K562 (cell line): Measurements from ENCODE around the gene RBMS1. TPM values are rescaled to one million over a fixed set of nuclear protein-coding genes. Genes with fewer than 3 reads are reported as not detected.

ENCODE experiments used
- JUND ChIP-seq, 2 experiments: IDR thresholded peaks; 2 replicates in 1 of 2; 3 replicates in 1 of 2; pipeline ENCODE4 v1.6.1; 2011; ENCODE audit warnings: borderline replicate concordance in 2 of 2, low read depth in 2 of 2, low read length in 2 of 2, improper control_type of control experiment in 1 of 2, missing biosample characterization in 1 of 2, missing genetic modification characterization in 1 of 2, missing genetic modification reagents in 1 of 2
- RBM15 ChIP-seq: fragments of 200-400 bp; formaldehyde crosslinking; IDR thresholded peaks from 2 replicates; pipeline ENCODE4 v1.6.1; 2018; ENCODE audit warnings: mild to moderate bottlenecking, low read length, moderate library complexity; ENCODE audit not compliant: insufficient read depth
- SMARCA5 ChIP-seq: fragments of 450-650 bp; IDR thresholded peaks from 2 replicates; pipeline ENCODE4 v1.6.1; 2016
- SREBF1 ChIP-seq: fragments of 150-350 bp; IDR thresholded peaks from 2 replicates; pipeline ENCODE4 v1.6.1; 2014; ENCODE audit warnings: antibody characterized with exemption, low read depth, low read length, borderline replicate concordance
- SRSF1 ChIP-seq: fragments of 200-400 bp; formaldehyde crosslinking; IDR thresholded peaks from 2 replicates; pipeline ENCODE4 v1.6.1; 2017; ENCODE audit warnings: mild to moderate bottlenecking, low read depth, low read length, moderate library complexity
- STAT5B ChIP-seq: fragments of 250-450 bp; sonication (Bioruptor Pico); IDR thresholded peaks from 2 replicates; pipeline ENCODE4 v1.8.0; 2021; ENCODE audit warnings: mild to moderate bottlenecking, inconsistent platforms
- THRAP3 ChIP-seq: fragments of 450-650 bp; IDR thresholded peaks from 2 replicates; pipeline ENCODE4 v1.6.1; 2016; ENCODE audit warnings: mild to moderate bottlenecking, inconsistent platforms, borderline replicate concordance
- ZNF165 ChIP-seq: fragments of 250-450 bp; sonication (Bioruptor Pico); IDR thresholded peaks from 2 replicates; pipeline ENCODE4 v1.4.0; 2020; ENCODE audit warnings: borderline replicate concordance
- ZNF316 ChIP-seq: fragments of 450-650 bp; IDR thresholded peaks from 2 replicates; pipeline ENCODE4 v1.6.1; 2016
- polyA plus RNA-seq, 8 experiments: library from polyadenylated mRNA; depleted of rRNA in 4 of 8; stranded (reverse) in 5 of 8; unstranded in 3 of 8; fragments of >200 nt; fragmentation: Nextera tagmentation in 2 of 8; fragmentation: Illumina TruSeq in 1 of 8; extraction: Ambion mirVana in 2 of 8; extraction: Trizol in 1 of 8; gene quantifications; 2 replicates each; pipeline versions ENCODE4 v1.2.1 to v1.2.3, GENCODE V29; 2011 to 2014; ENCODE audit warnings: inconsistent platforms in 1 of 8, missing spikeins in 1 of 8
- total RNA-seq, 7 experiments: library from RNA; depleted of rRNA in 6 of 7; stranded (reverse); fragments of >200 nt in 6 of 7; fragmentation: Illumina TruSeq in 2 of 7; extraction: Trizol in 2 of 7; gene quantifications; 2 replicates each; pipeline versions ENCODE4 v1.2.1 to v1.2.3, GENCODE V29; 2011 to 2021; ENCODE audit warnings: low replicate concordance in 1 of 7
- TF ChIP-seq, protein P1 (sequence below): fragments of 250-450 bp; sonication (Bioruptor Pico); IDR thresholded peaks from 2 replicates; pipeline ENCODE4 v1.4.0; 2020; ENCODE audit warnings: mild to moderate bottlenecking, moderate library complexity
- TF ChIP-seq, protein P2 (sequence below): fragments of 450-650 bp; conservative IDR thresholded peaks from 2 replicates; pipeline ENCODE4 v1.6.1; 2016; ENCODE audit warnings: missing genetic modification characterization, low read depth, mild to moderate bottlenecking, missing compliant biosample characterization, moderate library complexity
- TF ChIP-seq, protein P3 (sequence below): sonication (generic); formaldehyde crosslinking; IDR thresholded peaks from 2 replicates; pipeline ENCODE4 v1.8.0; 2022; ENCODE audit warnings: mild to moderate bottlenecking, missing genetic modification reagents

Gene RBMS1
- total and polyA plus RNA-seq, 9 of the 15 experiments (the other 6 are each of a cell fraction or from before 2014, with no cell fraction given) = 0.04 to 0.31 (median 0.09) TPM; not detected in 6

DNA sequence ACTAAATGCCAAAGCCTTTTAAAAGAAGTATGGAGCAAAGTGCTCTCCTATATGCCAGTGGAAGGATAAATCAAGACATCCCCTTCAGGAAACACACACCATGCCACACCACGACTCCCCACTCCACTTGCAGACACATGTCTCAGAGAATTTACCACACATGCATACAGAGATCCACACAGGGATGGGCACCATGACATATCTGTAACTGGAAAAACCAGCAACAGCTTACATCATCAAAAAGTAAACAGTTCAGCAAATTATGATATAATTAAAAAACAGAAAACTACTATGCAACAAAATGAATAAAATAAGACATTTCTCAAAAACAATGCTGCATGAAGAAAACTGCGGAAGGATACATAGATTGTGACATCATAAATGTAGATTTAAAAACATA is 29.6 kb downstream of the RBMS1 start (continued):
- TF ChIP-seq SREBF1 (no peak), SMARCA5 (no peak), ZNF165 (no peak), JUND (IDR thresholded peaks at IDR 0.05; ENCODE audit: borderline replicate concordance, low read depth, low read length) (no peak), JUND (tag; IDR thresholded peaks at IDR 0.05; ENCODE audit: borderline replicate concordance, low read depth, low read length) (no peak), ZNF316 (no peak), SRSF1 (no peak), RBM15 (no peak), THRAP3 (no peak), STAT5B (CRISPR knock-in tag) (no peak)
- TF ChIP-seq, protein P1, sequence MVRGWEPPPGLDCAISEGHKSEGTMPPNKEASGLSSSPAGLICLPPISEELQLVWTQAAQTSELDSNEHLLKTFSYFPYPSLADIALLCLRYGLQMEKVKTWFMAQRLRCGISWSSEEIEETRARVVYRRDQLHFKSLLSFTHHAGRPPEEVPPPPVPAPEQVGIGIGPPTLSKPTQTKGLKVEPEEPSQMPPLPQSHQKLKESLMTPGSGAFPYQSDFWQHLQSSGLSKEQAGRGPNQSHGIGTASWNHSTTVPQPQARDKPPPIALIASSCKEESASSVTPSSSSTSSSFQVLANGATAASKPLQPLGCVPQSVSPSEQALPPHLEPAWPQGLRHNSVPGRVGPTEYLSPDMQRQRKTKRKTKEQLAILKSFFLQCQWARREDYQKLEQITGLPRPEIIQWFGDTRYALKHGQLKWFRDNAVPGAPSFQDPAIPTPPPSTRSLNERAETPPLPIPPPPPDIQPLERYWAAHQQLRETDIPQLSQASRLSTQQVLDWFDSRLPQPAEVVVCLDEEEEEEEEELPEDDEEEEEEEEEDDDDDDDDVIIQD = no peak
- TF ChIP-seq, protein P2, sequence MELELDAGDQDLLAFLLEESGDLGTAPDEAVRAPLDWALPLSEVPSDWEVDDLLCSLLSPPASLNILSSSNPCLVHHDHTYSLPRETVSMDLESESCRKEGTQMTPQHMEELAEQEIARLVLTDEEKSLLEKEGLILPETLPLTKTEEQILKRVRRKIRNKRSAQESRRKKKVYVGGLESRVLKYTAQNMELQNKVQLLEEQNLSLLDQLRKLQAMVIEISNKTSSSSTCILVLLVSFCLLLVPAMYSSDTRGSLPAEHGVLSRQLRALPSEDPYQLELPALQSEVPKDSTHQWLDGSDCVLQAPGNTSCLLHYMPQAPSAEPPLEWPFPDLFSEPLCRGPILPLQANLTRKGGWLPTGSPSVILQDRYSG (tag) = no peak
- TF ChIP-seq, protein P3, sequence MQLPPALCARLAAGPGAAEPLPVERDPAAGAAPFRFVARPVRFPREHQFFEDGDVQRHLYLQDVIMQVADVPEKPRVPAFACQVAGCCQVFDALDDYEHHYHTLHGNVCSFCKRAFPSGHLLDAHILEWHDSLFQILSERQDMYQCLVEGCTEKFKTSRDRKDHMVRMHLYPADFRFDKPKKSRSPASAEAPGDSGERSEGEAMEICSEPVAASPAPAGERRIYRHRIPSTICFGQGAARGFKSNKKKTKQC (CRISPR knock-in tag) = no peak
